ENCODE data around the gene PPM1G. TPM values are rescaled to one million over a fixed set of nuclear protein-coding genes. Genes with fewer than 3 reads are reported as not detected.

Gene PPM1G
- total RNA-seq, 1 experiment from 2014 or later: 147 TPM

- TF ChIP-seq EZH2 (IDR thresholded peaks at IDR 0.05; ENCODE audit: borderline replicate concordance, low read depth, low read length, poor library complexity, severe bottlenecking): no peak
- TF ChIP-seq, protein P1, sequence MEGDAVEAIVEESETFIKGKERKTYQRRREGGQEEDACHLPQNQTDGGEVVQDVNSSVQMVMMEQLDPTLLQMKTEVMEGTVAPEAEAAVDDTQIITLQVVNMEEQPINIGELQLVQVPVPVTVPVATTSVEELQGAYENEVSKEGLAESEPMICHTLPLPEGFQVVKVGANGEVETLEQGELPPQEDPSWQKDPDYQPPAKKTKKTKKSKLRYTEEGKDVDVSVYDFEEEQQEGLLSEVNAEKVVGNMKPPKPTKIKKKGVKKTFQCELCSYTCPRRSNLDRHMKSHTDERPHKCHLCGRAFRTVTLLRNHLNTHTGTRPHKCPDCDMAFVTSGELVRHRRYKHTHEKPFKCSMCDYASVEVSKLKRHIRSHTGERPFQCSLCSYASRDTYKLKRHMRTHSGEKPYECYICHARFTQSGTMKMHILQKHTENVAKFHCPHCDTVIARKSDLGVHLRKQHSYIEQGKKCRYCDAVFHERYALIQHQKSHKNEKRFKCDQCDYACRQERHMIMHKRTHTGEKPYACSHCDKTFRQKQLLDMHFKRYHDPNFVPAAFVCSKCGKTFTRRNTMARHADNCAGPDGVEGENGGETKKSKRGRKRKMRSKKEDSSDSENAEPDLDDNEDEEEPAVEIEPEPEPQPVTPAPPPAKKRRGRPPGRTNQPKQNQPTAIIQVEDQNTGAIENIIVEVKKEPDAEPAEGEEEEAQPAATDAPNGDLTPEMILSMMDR (conservative IDR thresholded peaks at IDR 0.05; ENCODE audit: low read depth, low read length): no peak
- DNase-seq (ENCODE audit: low spot score): no peak
- Histone ChIP-seq H3K4me1 (ENCODE audit: insufficient read depth, low read length, poor library complexity, severe bottlenecking) (peaks cover 3% of the 10 kb centered on the region), H3K4me3 (ENCODE audit: low read depth, low read length, poor library complexity, severe bottlenecking) (no peak overlapping the region), H3K9me3 (ENCODE audit: low read depth, low read length, poor library complexity, severe bottlenecking) (no peaks in the 10 kb centered on the region), H3K36me3 (ENCODE audit: insufficient read depth, low read length, poor library complexity, severe bottlenecking) (no peaks in the 10 kb centered on the region), H3K27me3 (replicated peaks; ENCODE audit: insufficient read depth, low read depth, low read length, poor library complexity) (no peaks in the 10 kb centered on the region), H3K27ac (ENCODE audit: low read depth, low read length, poor library complexity, severe bottlenecking) (no peak overlapping the region)
- CTCF ChIA-PET: no interaction called here
- intact Hi-C loops (cut with micrococcal nuclease; ENCODE audit: unreplicated experiment): no loop called here
- BruUV-seq (replicated peaks): no TSS peak
- POLR2A ChIA-PET (ENCODE audit: low non-redundant PET): no interaction called here
These were observed 57.4 kb downstream of the PPM1G start for GRCh38 chr2:27351802-27352598.

- CTCF ChIA-PET: no interaction called here
- no peak for DNase-seq (ENCODE audit: low spot score)
- Histone ChIP-seq H3K36me3 (ENCODE audit: insufficient read depth, low read length, poor library complexity, severe bottlenecking) (no peaks in the 10 kb centered on the region), H3K27me3 (replicated peaks; ENCODE audit: insufficient read depth, low read depth, low read length, poor library complexity) (no peaks in the 10 kb centered on the region), H3K27ac (ENCODE audit: low read depth, low read length, poor library complexity, severe bottlenecking) (no peak overlapping the region), H3K4me1 (ENCODE audit: insufficient read depth, low read length, poor library complexity, severe bottlenecking) (no peaks in the 10 kb centered on the region), H3K9me3 (ENCODE audit: low read depth, low read length, poor library complexity, severe bottlenecking) (no peaks in the 10 kb centered on the region), H3K4me3 (ENCODE audit: low read depth, low read length, poor library complexity, severe bottlenecking) (no peak overlapping the region)
- POLR2A ChIA-PET (ENCODE audit: low non-redundant PET): no interaction called here
- no peak for TF ChIP-seq EZH2 (IDR thresholded peaks at IDR 0.05; ENCODE audit: borderline replicate concordance, low read depth, low read length, poor library complexity, severe bottlenecking)
- TF ChIP-seq, protein P1 (conservative IDR thresholded peaks at IDR 0.05; ENCODE audit: low read depth, low read length): no peak
- BruUV-seq (replicated peaks): no TSS peak
- intact Hi-C loops (cut with micrococcal nuclease; ENCODE audit: unreplicated experiment): no loop called here
These were observed 59.2 kb downstream of the PPM1G start for GRCh38 chr2:27350106-27350693.

GRCh38 chr2:27347641-27348040 is 61.8 kb downstream of the PPM1G start:
- H3K27me3 ChIP-seq (replicated peaks; ENCODE audit: insufficient read depth, low read depth, low read length, poor library complexity): no peaks in the 10 kb centered on the region
- no TSS peak for BruUV-seq (replicated peaks)
- no peak overlapping the region for H3K4me3 ChIP-seq (ENCODE audit: low read depth, low read length, poor library complexity, severe bottlenecking)
- H3K27ac ChIP-seq (ENCODE audit: low read depth, low read length, poor library complexity, severe bottlenecking): no peak overlapping the region
- H3K36me3 ChIP-seq (ENCODE audit: insufficient read depth, low read length, poor library complexity, severe bottlenecking): peaks cover 7% of the 10 kb centered on the region
- ChIA-PET CTCF (interaction anchor here (0.6 kb wide), 1 partner anchor 266 kb away, joined by 3 read pairs; no protein-coding TSS in a partner anchor), POLR2A (ENCODE audit: low non-redundant PET) (no interaction called here)
- H3K9me3 ChIP-seq (ENCODE audit: low read depth, low read length, poor library complexity, severe bottlenecking): no peaks in the 10 kb centered on the region
- TF ChIP-seq EZH2 (IDR thresholded peaks at IDR 0.05; ENCODE audit: borderline replicate concordance, low read depth, low read length, poor library complexity, severe bottlenecking): no peak
- TF ChIP-seq, protein P1 (conservative IDR thresholded peaks at IDR 0.05; ENCODE audit: low read depth, low read length): no peak
- intact Hi-C loops (cut with micrococcal nuclease; ENCODE audit: unreplicated experiment): no loop called here
- no peak for DNase-seq (ENCODE audit: low spot score)
- H3K4me1 ChIP-seq (ENCODE audit: insufficient read depth, low read length, poor library complexity, severe bottlenecking): no peaks in the 10 kb centered on the region

Measured in A673 (cell line).